HepG2 (cell line): Measurements from ENCODE around the gene GBA2. TPM values are rescaled to one million over a fixed set of nuclear protein-coding genes. Genes with fewer than 3 reads are reported as not detected.

Experiments
- ATRX ChIP-seq: sonication (generic); formaldehyde crosslinking; IDR thresholded peaks from 2 replicates; pipeline ENCODE4 v1.4.0; 2020; ENCODE audit warnings: missing genetic modification reagents, borderline replicate concordance
- FOXM1 ChIP-seq: sonication (generic); formaldehyde crosslinking; IDR thresholded peaks from 2 replicates; pipeline ENCODE4 v1.5.0; 2020; ENCODE audit warnings: missing genetic modification reagents
- GTF3A ChIP-seq: sonication (generic); formaldehyde crosslinking; conservative IDR thresholded peaks from 2 replicates; pipeline ENCODE4 v1.4.0; 2020; ENCODE audit warnings: mild to moderate bottlenecking, missing genetic modification reagents
- HNRNPUL1 ChIP-seq: fragments of 200-400 bp; formaldehyde crosslinking; IDR thresholded peaks from 2 replicates; pipeline ENCODE4 v1.6.1; 2017; ENCODE audit warnings: low read depth, mild to moderate bottlenecking, low read length, moderate library complexity
- MBNL3 ChIP-seq: fragments of 250-450 bp; sonication (Bioruptor Pico); conservative IDR thresholded peaks from 2 replicates; pipeline ENCODE4 v1.8.0; 2022; ENCODE audit warnings: mild to moderate bottlenecking, inconsistent platforms
- NR2F6 ChIP-seq, 2 experiments: IDR thresholded peaks; 2 replicates each; pipeline ENCODE4 v1.6.1; 2016; ENCODE audit warnings: antibody characterized with exemption in 1 of 2, mild to moderate bottlenecking in 1 of 2
- PHF5A ChIP-seq: IDR thresholded peaks from one replicate; pipeline ENCODE4 v1.6.1; 2018; ENCODE audit warnings: low read depth, missing genetic modification reagents; ENCODE audit not compliant: unreplicated experiment
- THAP11 ChIP-seq: IDR thresholded peaks from 2 replicates; pipeline ENCODE4 v1.6.1; 2016; ENCODE audit warnings: missing biosample characterization, missing genetic modification reagents
- ZEB1 ChIP-seq: IDR thresholded peaks from 2 replicates; pipeline ENCODE4 v1.6.1; 2012; ENCODE audit warnings: mild to moderate bottlenecking, low read depth, inconsistent platforms; ENCODE audit not compliant: insufficient replicate concordance
- ZFP36 ChIP-seq: fragments of 150-350 bp; IDR thresholded peaks from 2 replicates; pipeline ENCODE4 v1.6.1; 2018; ENCODE audit warnings: borderline replicate concordance, low read length, low read depth; ENCODE audit not compliant: partially characterized antibody
- ZNF234 ChIP-seq: sonication (generic); formaldehyde crosslinking; conservative IDR thresholded peaks from 2 replicates; pipeline ENCODE4 v1.5.1; 2020; ENCODE audit warnings: mild to moderate bottlenecking, missing genetic modification reagents
- ZNF496 ChIP-seq: sonication (generic); formaldehyde crosslinking; IDR thresholded peaks from 2 replicates; pipeline ENCODE4 v1.8.1; 2023; ENCODE audit warnings: mild to moderate bottlenecking, moderate library complexity, missing genetic modification reagents; ENCODE audit not compliant: insufficient replicate concordance
- ZNF501 ChIP-seq: sonication (generic); formaldehyde crosslinking; IDR thresholded peaks from 2 replicates; pipeline ENCODE4 v1.5.1; 2020; ENCODE audit warnings: mild to moderate bottlenecking, moderate library complexity, missing genetic modification reagents
- ZSCAN9 ChIP-seq: IDR thresholded peaks from 2 replicates; pipeline ENCODE4 v1.6.1; 2016; ENCODE audit warnings: borderline replicate concordance
- ZZZ3 ChIP-seq: sonication (generic); formaldehyde crosslinking; IDR thresholded peaks from 2 replicates; pipeline ENCODE4 v1.4.0; 2020; ENCODE audit warnings: missing genetic modification reagents, mild to moderate bottlenecking, borderline replicate concordance
- polyA plus RNA-seq, 8 experiments: library from polyadenylated mRNA; depleted of rRNA in 3 of 8; stranded (reverse) in 7 of 8; unstranded in 1 of 8; fragments of >200 nt; fragmentation: Illumina TruSeq in 4 of 8; extraction: Trizol in 4 of 8; gene quantifications; 2 replicates each; pipeline versions ENCODE4 v1.2.1 to v1.2.3, GENCODE V29; 2011 to 2016; ENCODE audit warnings: low read depth in 4 of 8, missing spikeins in 1 of 8, mixed read lengths in 1 of 8; ENCODE audit not compliant: insufficient read depth in 1 of 8
- total RNA-seq, 5 experiments: library from RNA; depleted of rRNA; stranded (reverse); fragments of >200 nt; fragmentation: Illumina TruSeq; extraction: Trizol; gene quantifications; 2 replicates each; pipeline ENCODE4 v1.2.3, GENCODE V29; 2016; ENCODE audit warnings: low read depth in 1 of 5
- TF ChIP-seq, protein P1 (sequence below): sonication (generic); formaldehyde crosslinking; conservative IDR thresholded peaks from 2 replicates; pipeline ENCODE4 v1.4.0; 2020; ENCODE audit warnings: mild to moderate bottlenecking, missing genetic modification reagents, moderate library complexity
- TF ChIP-seq, protein P2 (sequence below): sonication (generic); IDR thresholded peaks from 2 replicates; pipeline ENCODE4 v1.6.1; 2016; ENCODE audit warnings: low read depth, borderline replicate concordance
- TF ChIP-seq, protein P3 (sequence below): IDR thresholded peaks from 2 replicates; pipeline ENCODE4 v1.6.1; 2016; ENCODE audit warnings: low read depth, missing genetic modification reagents, missing compliant biosample characterization
- TF ChIP-seq, protein P4 (sequence below): sonication (generic); formaldehyde crosslinking; IDR thresholded peaks from 2 replicates; pipeline ENCODE4 v1.9.0; 2022; ENCODE audit warnings: low read depth, missing genetic modification reagents

The GBA2 gene
- total and polyA plus RNA-seq, 2 of the 13 experiments (the other 11 are each of a cell fraction or from before 2014, with no cell fraction given): 37.5 to 86.1 TPM

DNA sequence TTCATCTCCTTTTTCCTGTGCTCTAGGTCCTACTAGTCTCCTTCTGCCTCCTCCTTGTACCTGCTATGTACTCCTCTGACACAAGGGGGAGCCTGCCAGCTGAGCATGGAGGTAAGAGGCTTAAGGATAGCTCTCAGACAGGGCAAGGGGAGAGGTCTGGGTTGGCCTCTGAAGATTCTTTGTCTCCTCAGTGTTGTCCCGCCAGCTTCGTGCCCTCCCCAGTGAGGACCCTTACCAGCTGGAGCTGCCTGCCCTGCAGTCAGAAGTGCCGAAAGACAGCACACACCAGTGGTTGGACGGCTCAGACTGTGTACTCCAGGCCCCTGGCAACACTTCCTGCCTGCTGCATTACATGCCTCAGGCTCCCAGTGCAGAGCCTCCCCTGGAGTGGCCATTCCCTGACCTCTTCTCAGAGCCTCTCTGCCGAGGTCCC lies 12.8 kb downstream of the GBA2 start (continued):
- TF ChIP-seq, protein P1, sequence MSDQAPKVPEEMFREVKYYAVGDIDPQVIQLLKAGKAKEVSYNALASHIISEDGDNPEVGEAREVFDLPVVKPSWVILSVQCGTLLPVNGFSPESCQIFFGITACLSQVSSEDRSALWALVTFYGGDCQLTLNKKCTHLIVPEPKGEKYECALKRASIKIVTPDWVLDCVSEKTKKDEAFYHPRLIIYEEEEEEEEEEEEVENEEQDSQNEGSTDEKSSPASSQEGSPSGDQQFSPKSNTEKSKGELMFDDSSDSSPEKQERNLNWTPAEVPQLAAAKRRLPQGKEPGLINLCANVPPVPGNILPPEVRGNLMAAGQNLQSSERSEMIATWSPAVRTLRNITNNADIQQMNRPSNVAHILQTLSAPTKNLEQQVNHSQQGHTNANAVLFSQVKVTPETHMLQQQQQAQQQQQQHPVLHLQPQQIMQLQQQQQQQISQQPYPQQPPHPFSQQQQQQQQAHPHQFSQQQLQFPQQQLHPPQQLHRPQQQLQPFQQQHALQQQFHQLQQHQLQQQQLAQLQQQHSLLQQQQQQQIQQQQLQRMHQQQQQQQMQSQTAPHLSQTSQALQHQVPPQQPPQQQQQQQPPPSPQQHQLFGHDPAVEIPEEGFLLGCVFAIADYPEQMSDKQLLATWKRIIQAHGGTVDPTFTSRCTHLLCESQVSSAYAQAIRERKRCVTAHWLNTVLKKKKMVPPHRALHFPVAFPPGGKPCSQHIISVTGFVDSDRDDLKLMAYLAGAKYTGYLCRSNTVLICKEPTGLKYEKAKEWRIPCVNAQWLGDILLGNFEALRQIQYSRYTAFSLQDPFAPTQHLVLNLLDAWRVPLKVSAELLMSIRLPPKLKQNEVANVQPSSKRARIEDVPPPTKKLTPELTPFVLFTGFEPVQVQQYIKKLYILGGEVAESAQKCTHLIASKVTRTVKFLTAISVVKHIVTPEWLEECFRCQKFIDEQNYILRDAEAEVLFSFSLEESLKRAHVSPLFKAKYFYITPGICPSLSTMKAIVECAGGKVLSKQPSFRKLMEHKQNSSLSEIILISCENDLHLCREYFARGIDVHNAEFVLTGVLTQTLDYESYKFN (CRISPR knock-in tag): no peak
- no peak for TF ChIP-seq ATRX (CRISPR knock-in tag)
- peak; percentile 43; the same call in 1 of the 2 replicates for TF ChIP-seq THAP11 (CRISPR knock-in tag)
- TF ChIP-seq ZZZ3 (CRISPR knock-in tag): no peak
- no peak for TF ChIP-seq PHF5A (CRISPR knock-in tag)
- no peak for TF ChIP-seq NR2F6 (IDR thresholded peaks at IDR 0.05)
- TF ChIP-seq NR2F6 (CRISPR knock-in tag; IDR thresholded peaks at IDR 0.05): no peak
- TF ChIP-seq GTF3A (CRISPR knock-in tag): no peak
- no peak for TF ChIP-seq ZEB1
- no peak for TF ChIP-seq ZNF234 (CRISPR knock-in tag)
- TF ChIP-seq HNRNPUL1: no peak
- TF ChIP-seq, protein P2, sequence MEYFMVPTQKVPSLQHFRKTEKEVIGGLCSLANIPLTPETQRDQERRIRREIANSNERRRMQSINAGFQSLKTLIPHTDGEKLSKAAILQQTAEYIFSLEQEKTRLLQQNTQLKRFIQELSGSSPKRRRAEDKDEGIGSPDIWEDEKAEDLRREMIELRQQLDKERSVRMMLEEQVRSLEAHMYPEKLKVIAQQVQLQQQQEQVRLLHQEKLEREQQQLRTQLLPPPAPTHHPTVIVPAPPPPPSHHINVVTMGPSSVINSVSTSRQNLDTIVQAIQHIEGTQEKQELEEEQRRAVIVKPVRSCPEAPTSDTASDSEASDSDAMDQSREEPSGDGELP: 0 out of 2 replicates have a peak, but pooled peaks have one; percentile 7
- no peak for TF ChIP-seq ZNF496 (CRISPR knock-in tag)
- TF ChIP-seq, protein P3, sequence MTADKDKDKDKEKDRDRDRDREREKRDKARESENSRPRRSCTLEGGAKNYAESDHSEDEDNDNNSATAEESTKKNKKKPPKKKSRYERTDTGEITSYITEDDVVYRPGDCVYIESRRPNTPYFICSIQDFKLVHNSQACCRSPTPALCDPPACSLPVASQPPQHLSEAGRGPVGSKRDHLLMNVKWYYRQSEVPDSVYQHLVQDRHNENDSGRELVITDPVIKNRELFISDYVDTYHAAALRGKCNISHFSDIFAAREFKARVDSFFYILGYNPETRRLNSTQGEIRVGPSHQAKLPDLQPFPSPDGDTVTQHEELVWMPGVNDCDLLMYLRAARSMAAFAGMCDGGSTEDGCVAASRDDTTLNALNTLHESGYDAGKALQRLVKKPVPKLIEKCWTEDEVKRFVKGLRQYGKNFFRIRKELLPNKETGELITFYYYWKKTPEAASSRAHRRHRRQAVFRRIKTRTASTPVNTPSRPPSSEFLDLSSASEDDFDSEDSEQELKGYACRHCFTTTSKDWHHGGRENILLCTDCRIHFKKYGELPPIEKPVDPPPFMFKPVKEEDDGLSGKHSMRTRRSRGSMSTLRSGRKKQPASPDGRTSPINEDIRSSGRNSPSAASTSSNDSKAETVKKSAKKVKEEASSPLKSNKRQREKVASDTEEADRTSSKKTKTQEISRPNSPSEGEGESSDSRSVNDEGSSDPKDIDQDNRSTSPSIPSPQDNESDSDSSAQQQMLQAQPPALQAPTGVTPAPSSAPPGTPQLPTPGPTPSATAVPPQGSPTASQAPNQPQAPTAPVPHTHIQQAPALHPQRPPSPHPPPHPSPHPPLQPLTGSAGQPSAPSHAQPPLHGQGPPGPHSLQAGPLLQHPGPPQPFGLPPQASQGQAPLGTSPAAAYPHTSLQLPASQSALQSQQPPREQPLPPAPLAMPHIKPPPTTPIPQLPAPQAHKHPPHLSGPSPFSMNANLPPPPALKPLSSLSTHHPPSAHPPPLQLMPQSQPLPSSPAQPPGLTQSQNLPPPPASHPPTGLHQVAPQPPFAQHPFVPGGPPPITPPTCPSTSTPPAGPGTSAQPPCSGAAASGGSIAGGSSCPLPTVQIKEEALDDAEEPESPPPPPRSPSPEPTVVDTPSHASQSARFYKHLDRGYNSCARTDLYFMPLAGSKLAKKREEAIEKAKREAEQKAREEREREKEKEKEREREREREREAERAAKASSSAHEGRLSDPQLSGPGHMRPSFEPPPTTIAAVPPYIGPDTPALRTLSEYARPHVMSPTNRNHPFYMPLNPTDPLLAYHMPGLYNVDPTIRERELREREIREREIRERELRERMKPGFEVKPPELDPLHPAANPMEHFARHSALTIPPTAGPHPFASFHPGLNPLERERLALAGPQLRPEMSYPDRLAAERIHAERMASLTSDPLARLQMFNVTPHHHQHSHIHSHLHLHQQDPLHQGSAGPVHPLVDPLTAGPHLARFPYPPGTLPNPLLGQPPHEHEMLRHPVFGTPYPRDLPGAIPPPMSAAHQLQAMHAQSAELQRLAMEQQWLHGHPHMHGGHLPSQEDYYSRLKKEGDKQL: no peak
- no peak for TF ChIP-seq ZFP36
- TF ChIP-seq ZNF501 (CRISPR knock-in tag): no peak
- TF ChIP-seq ZSCAN9 (CRISPR knock-in tag): no peak
- no peak for TF ChIP-seq FOXM1
- TF ChIP-seq, protein P4, sequence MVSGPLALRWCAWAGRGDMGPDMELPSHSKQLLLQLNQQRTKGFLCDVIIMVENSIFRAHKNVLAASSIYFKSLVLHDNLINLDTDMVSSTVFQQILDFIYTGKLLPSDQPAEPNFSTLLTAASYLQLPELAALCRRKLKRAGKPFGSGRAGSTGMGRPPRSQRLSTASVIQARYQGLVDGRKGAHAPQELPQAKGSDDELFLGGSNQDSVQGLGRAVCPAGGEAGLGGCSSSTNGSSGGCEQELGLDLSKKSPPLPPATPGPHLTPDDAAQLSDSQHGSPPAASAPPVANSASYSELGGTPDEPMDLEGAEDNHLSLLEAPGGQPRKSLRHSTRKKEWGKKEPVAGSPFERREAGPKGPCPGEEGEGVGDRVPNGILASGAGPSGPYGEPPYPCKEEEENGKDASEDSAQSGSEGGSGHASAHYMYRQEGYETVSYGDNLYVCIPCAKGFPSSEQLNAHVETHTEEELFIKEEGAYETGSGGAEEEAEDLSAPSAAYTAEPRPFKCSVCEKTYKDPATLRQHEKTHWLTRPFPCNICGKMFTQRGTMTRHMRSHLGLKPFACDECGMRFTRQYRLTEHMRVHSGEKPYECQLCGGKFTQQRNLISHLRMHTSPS (CRISPR knock-in tag): no peak
- no peak for TF ChIP-seq MBNL3 (CRISPR knock-in tag)
